Left lobe of liver (tissue), 2 donors: ENCODE data around the gene MCM3AP. TPM values are rescaled to one million over a fixed set of nuclear protein-coding genes. Genes with fewer than 3 reads are reported as not detected.

ENCODE experiments used
- ATAC-seq: fragments of 200-7000 bp; cut with Tn5 transposase; one replicate; pipeline ENCODE4 v1.9.1; 2020; ENCODE audit warnings: mild to moderate bottlenecking, moderate library complexity
- DNase-seq: peaks from one replicate; pipeline ENCODE4 v3.0.0-alpha.2; 2020; ENCODE audit warnings: low spot score
- total RNA-seq: library from RNA; stranded (reverse); gene quantifications from one replicate; pipeline ENCODE4 v1.2.1, GENCODE V29; 2021
- donor health status: DM: no; HTN: no; CAD: no; lungs with moderate emphysema.
- donor health status: DM: no; HTN: yes; CAD: no.

The MCM3AP gene
- total RNA-seq, 1 donor from 2014 or later = 46.9 TPM

DNA sequence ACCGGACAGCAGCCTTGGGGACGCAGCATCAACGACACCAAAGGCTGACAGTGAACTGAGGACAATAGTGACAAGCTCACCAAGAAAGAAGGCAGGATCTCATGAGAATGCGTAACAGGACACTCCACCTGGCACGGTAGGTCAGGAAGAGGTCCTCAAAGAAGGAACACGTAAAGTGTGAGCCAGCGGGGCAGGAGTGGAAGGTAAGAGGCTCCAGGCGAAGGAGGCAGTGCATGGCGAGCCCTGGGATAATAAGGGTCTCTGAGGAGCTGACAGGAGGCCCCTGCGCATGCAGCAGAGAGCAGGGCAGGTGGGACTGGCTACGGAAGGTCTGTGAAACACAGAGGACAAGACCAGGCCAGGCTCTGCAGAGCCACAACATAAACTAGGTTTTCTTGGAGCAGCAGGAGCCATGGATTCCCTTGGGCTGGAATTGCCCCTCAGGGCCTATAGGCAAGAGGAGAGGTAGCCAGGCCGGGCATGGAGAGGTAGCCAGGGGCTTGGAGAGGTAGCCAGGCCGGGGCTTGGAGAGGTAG is 65.1 kb downstream of the MCM3AP start:
- ATAC-seq (no peak), DNase-seq (no peak)

DNA sequence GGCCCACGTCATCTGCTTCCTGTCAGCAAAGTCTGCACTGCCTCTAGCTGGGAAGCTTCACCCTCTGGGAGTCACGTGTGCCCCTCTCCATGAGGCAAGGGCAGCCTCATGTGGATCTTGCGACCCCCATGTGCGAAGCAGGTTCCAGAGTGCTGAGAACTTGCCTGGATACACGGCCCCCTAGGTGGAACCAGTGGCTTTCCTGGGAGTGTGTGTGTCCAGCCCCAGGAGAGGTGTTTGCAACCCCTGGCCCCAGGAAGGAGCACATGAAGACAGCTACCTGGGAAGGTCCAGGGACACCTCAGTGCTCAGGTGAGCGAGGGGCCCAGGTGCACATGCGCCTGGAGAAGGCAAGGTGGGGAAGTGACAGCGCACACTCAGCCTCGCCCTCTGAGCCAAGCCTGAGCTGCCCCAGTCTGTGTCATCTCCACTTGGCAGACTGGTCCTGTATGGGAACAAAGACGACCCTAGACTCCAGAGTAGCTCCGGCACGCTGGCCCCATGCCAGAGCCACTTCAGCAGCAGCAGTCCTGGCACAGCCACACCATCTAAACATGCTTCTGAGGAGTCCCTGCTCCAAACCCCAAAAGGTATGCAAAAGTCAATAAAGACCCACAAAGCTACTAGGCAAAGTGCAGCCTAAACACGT is 65.7 kb downstream of the MCM3AP start:
- DNase-seq (no peak), ATAC-seq (no peak)

DNA sequence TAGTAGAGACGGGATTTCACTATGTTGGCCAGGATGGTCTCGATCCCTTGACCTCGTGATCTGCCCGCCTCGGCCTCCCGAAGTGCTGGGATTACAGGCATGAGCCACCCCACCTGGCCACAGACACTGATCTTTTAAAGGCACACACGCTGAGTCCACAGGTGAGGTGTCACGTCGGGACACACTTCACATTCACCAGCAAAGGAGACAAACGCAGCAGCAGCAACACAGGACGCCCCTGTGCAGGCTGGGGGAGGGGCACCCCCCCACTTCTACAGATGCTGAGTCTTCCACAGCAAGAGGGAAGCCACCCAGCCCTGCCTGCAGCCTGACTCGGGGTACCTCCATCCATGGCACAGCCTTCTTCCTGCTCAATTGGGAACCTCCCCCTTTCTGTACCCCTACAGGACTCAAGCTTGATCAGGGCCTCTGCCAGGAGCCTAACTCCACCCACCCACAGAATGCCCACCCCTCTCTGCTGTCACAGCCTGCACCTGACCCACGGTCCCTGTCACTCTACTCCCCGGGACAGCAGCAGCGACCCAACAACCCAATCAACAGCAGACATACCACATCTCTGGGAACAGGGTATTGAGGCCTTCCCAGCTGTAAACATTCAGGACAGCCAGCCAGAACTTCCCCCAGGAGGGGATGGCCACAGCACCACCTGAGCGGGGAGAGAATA is 66.4 kb downstream of the MCM3AP start:
- DNase-seq (no peak), ATAC-seq (no peak)

DNA sequence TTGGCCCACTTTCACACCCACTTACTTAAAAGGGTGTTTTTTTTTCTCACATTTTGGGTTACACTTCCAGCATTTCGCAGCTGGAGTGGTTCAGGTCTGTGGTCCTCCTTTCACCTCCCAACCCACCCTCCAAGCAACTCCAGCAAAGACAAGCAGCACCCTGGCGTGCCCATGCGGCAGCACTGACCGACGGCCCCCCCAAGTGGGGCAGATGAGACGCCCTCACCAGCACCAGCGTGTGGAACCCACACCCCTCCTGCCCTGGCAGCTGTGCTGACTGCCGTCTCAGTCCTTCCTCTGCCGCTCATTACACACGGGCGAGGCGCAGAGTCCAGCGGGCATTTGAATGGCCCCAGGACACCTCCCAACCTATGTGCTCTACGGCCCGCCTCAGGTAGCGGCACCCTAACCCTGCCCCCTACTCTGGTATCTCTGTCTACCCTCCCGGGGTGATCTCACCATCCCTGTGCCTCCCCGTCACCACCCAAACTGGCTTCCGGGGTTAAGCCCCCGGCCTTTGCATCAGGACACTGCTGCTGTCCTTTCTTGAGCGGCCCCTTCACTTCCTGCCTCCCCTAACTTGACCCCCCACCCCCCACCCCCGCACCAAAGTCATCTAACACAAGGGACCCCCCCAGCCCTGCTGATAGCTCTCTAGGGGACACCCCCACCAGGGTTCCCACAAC is 67.8 kb downstream of the MCM3AP start:
- ATAC-seq (no peak), DNase-seq (peak; percentile 41)

GRCh38 chr21:46216132-46216747 is 69.2 kb downstream of the MCM3AP start:
- no peak for ATAC-seq
- DNase-seq = peak; percentile 41

GRCh38 chr21:46215436-46216131 is 69.8 kb downstream of the MCM3AP start:
- no peak for ATAC-seq
- DNase-seq = peak; percentile 45

GRCh38 chr21:46214478-46215340 is 70.7 kb downstream of the MCM3AP start:
- no peak for ATAC-seq

DNA sequence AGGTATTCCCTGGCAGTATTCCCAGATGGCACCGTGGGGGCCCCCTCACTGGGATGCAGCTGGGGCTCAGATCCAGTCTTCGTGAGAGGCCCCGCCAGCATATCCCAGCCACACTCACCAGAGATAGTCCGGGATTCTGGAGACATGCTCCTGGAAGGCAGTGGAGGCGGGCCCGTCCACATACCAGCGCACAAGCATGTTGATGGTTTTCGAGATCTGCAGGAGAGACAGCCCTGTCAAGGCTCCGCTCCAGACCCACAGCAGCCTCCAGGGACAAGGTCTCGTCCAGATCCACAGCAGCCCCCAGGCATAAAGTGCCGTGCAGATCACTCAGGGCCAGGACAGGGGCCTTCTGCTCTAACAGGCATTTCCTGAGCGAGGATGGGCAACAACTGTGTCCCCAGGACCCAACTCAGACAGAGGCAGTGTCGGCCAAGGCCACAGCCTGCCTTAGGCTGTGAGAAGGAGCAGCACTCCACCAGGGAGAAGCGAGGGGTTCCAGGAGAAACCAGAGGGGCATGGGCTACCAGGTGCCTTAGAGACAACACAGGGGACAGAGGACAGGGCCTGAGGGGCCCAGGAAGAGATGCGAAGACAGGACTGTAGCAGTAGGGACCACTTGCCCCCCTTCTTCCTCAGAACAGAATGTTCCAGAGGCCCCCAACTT is 71.7 kb downstream of the MCM3AP start:
- ATAC-seq (no peak), DNase-seq (peak; percentile 42)

More at GRCh38 chr21:46214478-46215340, 70.7 kb downstream of the MCM3AP start:
- peak; percentile 40 for DNase-seq

DNA sequence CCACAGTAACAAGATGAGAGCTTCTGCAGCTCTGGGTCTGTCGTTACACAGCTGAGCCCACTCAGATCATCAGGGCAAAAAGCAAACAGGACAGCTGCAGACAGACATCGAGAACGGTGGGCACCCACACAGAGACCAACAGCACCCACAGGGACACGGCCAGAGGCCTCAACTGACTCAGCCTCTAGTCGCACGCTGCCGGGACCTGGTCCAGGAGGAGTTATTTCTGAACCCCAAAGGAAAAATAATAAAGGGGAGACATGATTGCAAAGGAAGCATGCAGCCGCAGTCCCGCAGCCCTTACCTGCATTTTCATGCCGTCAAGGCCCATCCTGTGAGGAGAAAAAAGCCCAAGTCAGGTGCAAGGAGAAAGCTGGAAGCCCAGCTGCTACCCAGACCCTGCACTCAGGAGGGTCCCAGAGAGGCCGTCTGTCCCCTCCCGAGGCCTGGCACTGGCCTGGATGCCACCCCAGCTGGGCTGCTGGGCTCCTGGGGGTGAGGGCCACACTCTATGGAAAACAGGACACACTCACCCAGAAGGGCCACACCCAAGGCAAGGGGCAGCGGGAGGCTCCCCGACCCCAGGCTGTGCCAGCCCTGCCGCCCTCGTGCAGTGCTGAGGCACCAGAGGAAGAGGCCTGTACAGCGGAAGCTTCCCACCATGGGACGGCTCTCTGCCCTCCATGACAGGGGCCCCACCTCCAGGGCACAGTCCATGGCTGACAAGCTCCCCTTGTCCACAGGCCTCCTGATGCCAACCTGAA is 72.5 kb downstream of the MCM3AP start:
- DNase-seq (peak; percentile 37), ATAC-seq (no peak)

GRCh38 chr21:46211786-46212720 is 73.4 kb downstream of the MCM3AP start:
- DNase-seq (no peak), ATAC-seq (no peak)

- DNase-seq = no peak
Observed at GRCh38 chr21:46211376-46211775, 74.0 kb downstream of the MCM3AP start.

DNA sequence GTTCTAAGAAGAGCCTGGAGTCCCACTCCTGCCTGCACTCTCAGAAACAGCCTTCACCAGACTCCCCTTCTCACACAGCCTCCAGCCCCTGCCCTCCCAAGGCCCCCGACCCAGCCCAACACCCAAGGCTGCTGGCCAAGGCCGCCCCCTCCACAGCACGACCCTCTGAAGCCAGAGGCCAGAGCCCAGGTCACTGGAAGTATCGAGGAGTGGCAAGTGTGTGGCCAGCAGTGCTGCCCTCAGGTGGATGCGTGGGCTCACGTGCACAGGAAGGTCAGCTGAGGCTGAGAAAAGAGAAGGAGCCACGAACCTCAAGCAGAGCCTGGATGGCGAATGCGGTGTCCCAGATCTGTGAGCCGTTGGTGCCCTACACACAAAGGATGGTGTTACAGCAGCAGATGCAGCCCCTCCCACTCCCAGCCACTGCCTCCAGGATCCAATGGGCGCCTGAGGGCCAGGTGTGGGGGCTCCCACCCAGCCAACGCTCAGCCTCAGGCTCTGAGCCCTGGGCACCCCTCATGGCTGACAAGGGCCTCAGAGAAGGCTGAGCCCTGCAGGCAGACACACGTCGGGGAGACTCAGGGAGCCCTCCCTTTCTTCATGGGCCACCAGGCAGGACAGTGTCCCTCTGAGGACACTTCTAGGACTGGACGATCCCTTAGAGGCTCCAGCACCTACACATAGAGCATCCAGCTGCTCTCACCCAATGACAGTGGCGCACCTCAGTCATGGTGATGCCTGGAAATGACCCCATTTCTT is 74.9 kb downstream of the MCM3AP start:
- peak; percentile 8 for ATAC-seq
- no peak for DNase-seq

More at GRCh38 chr21:46211376-46211775, 74.0 kb downstream of the MCM3AP start:
- no peak for ATAC-seq

DNA sequence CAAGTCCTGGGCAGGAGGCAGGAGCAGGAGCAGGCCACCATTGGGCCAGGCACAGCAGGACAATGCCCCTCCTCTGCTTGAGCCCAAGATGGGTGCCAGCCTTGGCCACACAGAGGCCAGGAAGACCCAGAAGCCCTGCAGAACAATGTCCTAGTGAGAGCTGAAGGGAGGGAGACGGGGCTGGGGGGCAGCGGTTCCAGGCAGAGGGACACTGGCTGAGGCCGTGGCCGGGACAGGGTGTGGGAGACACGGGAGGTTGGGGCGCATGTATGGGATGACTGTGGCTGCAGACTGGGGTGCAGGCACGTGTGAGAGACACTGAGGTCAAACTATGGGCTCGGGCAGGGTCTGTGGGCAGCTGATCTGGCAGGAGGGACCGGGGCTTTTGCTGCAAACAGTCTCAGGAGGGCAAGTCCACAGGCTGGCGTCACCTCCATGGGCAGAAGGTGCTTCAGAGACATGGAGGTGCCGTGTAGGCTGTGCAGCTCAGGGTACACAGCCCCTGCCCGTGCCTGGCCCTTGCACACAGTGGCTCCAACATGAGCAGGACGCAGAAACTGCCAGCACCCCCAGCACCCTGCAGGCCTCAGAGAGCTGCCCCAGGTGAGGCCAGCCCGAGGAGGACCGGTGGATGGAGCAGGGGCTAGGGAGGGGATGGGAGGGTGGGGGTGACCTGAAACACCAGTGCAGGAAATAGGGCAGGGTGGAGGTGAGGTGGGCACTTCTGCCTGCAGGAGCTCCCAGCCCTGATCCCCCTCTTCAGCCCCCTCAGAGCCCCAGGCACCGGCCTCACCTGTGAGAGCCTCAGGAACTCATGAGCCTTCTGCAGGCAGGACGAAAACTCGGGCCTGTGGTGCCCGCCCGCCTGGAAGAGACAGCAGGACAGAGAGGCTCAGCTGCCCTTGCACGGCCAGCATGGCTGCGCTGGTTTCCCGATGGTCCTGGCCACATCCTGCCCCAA is 76.4 kb downstream of the MCM3AP start:
- DNase-seq (no peak), ATAC-seq (no peak)

- ATAC-seq (no peak), DNase-seq (no peak)
Observed at GRCh38 chr21:46207920-46208591, 77.4 kb downstream of the MCM3AP start.
